Pancreas (tissue), 10 donors: ENCODE measurements around the gene INHBC. TPM values are rescaled to one million over a fixed set of nuclear protein-coding genes. Genes with fewer than 3 reads are reported as not detected.
A peak's percentile ranks its signal among the peaks of the same experiment; 100 is the strongest.

Experiments
- ATAC-seq, 4 donors: fragments of 200-7000 bp; cut with Tn5 transposase; one replicate each; pipeline versions ENCODE4 v1.8.0 to v1.9.1; 2020; ENCODE audit warnings: mild to moderate bottlenecking in 4 of 4, moderate library complexity in 4 of 4
- DNase-seq, 6 donors: peaks; one replicate each; pipeline ENCODE4 v3.0.0-alpha.2; 2020
- FAIRE-seq: peaks from 2 replicates; lab custom pipeline; 2012; peaks lifted over from hg19 to GRCh38; lab: Jason Lieb, UNC
- H3K27ac ChIP-seq, 4 donors: fragments of 200-600 bp; sonication (generic); 1 replicate in 3 of 4; 2 replicates in 1 of 4; pipeline versions ENCODE4 v1.5.0 to v1.8.0; 2020
- H3K27me3 ChIP-seq, 4 donors: fragments of 200-600 bp; one replicate each; pipeline ENCODE4 v1.8.0; 2021
- H3K36me3 ChIP-seq, 3 donors: fragments of 200-600 bp; sonication (generic) in 1 of 3; one replicate each; pipeline versions ENCODE4 v1.5.0 to v1.8.0; 2020 to 2021
- H3K4me1 ChIP-seq, 3 donors: fragments of 200-600 bp; one replicate each; pipeline ENCODE4 v1.8.0; 2021
- H3K4me3 ChIP-seq, 4 donors: fragments of 200-600 bp; sonication (generic) in 2 of 4; one replicate each; pipeline versions ENCODE4 v1.5.0 to v1.8.0; 2020 to 2021
- H3K9me3 ChIP-seq, 4 donors: fragments of 200-600 bp; one replicate each; pipeline ENCODE4 v1.8.0; 2021
- WGBS, 2 donors: extraction: QIAGEN DNeasy Blood & Tissue Kit; methylation state at CpG; one replicate each; pipeline ENCODE4 v1.1.7; 2013; 5-methylcytosine and 5-hydroxymethylcytosine counted together
- intact Hi-C, 3 donors: fragments of 100-400 bp; cut with DNase I; formaldehyde crosslinking; loops; one replicate each; pipeline versions ENCODE4 v1.11.1 to v1.14.2; 2022
- polyA plus RNA-seq, 2 donors: library from polyadenylated mRNA; stranded (reverse); fragments of 200-250 nt; gene quantifications; one replicate each; pipeline ENCODE4 v1.2.3, GENCODE V29; 2013
- total RNA-seq, 6 donors: library from RNA; stranded (reverse); fragmentation: NEBNext Ultra II Directional in 4 of 6; extraction: Animal tissue kit (Norgen Biotek cat#: 25700) in 4 of 6; gene quantifications; one replicate each; pipeline versions ENCODE4 v1.2.1 to v1.2.4, GENCODE V29; 2021 to 2023
- TF ChIP-seq, protein P1 (sequence below), 4 donors: fragments of 200-600 bp; sonication (generic) in 3 of 4; IDR thresholded peaks; one replicate each; pipeline versions ENCODE4 v1.5.0 to v1.8.0; 2021; ENCODE audit warnings: antibody characterized with exemption in 4 of 4
- donor health status: healthy with polysubstance abuse.
- donor health status: DM: no; HTN: no; CAD: no; lungs with moderate emphysema.
- donor health status: DM: no; HTN: no; CAD: no.
- donor health status: control.
- donor health status: control.
- donor health status: Bipolar disorder and iron deficiency.
- donor health status: DM: yes; HTN: yes; CAD: no.
- donor health status: DM: no; HTN: no; CAD: no.
- donor health status: DM: no; HTN: no; CAD: no.
- donor health status: DM: yes; HTN: yes; CAD: no.

The INHBC gene
- total and polyA plus RNA-seq, 8 donors: 0.09 TPM; not detected in 6

DNA sequence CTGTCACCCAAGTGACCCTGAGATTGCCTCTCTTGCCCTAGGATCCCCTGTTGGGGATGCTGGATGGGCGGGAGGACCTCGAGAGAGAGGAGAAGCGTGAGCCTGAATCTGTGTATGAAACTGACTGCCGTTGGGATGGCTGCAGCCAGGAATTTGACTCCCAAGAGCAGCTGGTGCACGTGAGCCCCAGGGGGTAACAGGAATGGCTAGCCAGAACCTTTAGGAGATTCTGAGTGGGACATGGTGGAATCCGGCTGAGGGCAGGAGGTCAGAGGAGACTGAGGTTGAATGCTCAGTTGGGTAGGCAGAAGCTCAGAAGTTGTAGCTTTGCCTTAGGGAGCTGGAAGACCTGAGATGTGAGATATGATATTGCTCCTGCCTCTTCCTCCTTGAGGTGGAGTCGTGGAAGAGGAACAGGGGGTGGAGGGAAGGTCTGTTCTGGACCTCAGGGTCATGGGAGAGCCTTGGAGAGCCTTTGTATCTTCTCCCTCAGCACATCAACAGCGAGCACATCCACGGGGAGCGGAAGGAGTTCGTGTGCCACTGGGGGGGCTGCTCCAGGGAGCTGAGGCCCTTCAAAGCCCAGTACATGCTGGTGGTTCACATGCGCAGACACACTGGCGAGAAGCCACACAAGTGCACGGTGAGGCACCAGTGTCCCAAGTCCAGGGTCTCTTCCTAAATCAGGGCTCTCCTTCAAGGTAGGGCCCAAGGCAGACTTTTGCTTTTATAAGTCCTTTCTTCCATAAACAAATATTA is 31.3 kb downstream of the INHBC start:
- H3K27me3 ChIP-seq: no peaks in the 10 kb centered on the region
- ATAC-seq: no peak
- no peaks in the 10 kb centered on the region for H3K36me3 ChIP-seq
- H3K9me3 ChIP-seq: no peaks in the 10 kb centered on the region
- TF ChIP-seq, protein P1, sequence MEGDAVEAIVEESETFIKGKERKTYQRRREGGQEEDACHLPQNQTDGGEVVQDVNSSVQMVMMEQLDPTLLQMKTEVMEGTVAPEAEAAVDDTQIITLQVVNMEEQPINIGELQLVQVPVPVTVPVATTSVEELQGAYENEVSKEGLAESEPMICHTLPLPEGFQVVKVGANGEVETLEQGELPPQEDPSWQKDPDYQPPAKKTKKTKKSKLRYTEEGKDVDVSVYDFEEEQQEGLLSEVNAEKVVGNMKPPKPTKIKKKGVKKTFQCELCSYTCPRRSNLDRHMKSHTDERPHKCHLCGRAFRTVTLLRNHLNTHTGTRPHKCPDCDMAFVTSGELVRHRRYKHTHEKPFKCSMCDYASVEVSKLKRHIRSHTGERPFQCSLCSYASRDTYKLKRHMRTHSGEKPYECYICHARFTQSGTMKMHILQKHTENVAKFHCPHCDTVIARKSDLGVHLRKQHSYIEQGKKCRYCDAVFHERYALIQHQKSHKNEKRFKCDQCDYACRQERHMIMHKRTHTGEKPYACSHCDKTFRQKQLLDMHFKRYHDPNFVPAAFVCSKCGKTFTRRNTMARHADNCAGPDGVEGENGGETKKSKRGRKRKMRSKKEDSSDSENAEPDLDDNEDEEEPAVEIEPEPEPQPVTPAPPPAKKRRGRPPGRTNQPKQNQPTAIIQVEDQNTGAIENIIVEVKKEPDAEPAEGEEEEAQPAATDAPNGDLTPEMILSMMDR (IDR thresholded peaks at IDR 0.05): no peak
- H3K27ac ChIP-seq: no peak overlapping the region
- DNase-seq: no peak
- no peak overlapping the region for H3K4me3 ChIP-seq
- H3K4me1 ChIP-seq: peaks cover 0 to 9% (median 5%) of the 10 kb centered on the region in 3 donors
- intact Hi-C loops: no loop called here
- 50 to 59% methylated on average over 14 of the region's 14 CpGs for WGBS, 2 donors
- FAIRE-seq: no peak

DNA sequence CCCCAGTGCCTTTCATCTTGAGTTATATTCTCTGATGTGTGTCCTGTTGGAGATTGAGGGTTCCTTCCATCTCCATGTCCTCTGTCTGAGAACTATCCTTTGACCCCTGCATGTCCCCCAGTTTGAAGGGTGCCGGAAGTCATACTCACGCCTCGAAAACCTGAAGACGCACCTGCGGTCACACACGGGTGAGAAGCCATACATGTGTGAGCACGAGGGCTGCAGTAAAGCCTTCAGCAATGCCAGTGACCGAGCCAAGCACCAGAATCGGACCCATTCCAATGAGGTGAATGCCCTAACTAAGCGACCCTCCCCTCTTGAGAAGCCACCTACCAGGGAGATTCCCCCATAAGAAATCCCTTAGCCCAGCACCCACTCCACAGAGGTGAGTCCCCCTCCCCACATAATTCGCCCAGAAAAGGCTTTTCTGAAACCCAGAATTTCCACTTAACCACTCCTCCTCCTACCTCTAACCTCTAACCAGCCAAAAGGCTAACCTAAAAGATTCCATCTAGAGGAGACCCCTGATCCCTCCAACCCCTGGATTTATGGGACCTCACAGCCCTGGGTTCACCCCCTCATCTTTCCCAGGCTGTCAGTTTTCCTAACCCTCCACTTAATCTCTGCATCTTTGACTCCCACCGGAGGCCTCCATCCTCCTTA is 32.8 kb downstream of the INHBC start:
- Histone ChIP-seq H3K27me3 (no peaks in the 10 kb centered on the region), H3K36me3 (no peaks in the 10 kb centered on the region), H3K4me3 (no peak overlapping the region), H3K9me3 (no peaks in the 10 kb centered on the region), H3K4me1 (no peaks in the 10 kb centered on the region), H3K27ac (no peak overlapping the region)
- DNase-seq (no peak), FAIRE-seq (no peak), ATAC-seq (no peak)
- intact Hi-C loops: no loop called here
- TF ChIP-seq, protein P1 (IDR thresholded peaks at IDR 0.05): no peak
- WGBS, 2 donors: 58 to 74% methylated on average over 12 of the region's 12 CpGs

DNA sequence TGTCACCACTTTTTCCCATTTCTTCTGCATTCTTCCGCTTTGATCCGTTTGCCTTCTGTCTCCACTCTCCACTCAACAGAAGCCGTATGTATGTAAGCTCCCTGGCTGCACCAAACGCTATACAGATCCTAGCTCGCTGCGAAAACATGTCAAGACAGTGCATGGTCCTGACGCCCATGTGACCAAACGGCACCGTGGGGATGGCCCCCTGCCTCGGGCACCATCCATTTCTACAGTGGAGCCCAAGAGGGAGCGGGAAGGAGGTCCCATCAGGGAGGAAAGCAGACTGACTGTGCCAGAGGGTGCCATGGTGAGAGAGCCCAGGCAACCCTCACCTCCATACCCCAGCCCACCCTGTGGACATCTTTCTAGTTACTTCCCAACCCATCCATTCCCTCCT is 33.3 kb downstream of the INHBC start:
- Histone ChIP-seq H3K27me3 (no peaks in the 10 kb centered on the region), H3K9me3 (no peaks in the 10 kb centered on the region), H3K27ac (no peak overlapping the region), H3K4me3 (no peak overlapping the region), H3K36me3 (no peaks in the 10 kb centered on the region), H3K4me1 (no peaks in the 10 kb centered on the region)
- intact Hi-C loops: no loop called here
- DNase-seq: no peak
- ATAC-seq: no peak
- FAIRE-seq: no peak
- WGBS, 2 donors: 55 to 68% methylated on average over 11 of the region's 11 CpGs
- TF ChIP-seq, protein P1 (IDR thresholded peaks at IDR 0.05): no peak

DNA sequence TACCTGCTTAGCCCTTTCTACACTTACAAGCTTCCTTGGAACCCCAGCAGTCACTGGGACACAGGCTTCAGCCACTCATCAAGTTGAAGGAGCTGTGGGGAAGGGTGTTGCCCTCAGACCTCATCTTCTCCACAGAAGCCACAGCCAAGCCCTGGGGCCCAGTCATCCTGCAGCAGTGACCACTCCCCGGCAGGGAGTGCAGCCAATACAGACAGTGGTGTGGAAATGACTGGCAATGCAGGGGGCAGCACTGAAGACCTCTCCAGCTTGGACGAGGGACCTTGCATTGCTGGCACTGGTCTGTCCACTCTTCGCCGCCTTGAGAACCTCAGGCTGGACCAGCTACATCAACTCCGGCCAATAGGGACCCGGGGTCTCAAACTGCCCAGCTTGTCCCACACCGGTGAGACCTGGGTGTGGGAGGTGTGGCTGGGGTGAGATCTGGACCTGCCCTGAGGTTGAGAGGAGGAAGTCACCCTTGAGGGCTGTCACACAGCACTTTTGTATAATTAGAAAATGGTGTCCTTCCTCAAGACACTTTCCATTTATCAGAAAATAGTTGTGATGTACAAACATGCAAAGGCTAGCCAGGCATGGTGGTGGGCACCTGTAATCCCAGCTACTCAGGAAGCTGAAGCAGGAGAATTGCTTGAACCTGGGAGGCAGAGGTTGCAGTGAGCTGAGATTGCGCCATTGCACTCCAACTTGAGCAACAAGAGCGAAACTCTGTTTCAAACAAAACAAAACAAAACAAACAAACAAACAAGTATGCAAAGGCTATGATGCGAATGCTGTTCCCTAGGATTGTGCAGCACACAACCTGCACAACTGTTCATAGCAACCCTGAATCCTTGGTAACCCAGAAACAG is 34.9 kb downstream of the INHBC start:
- intact Hi-C loops: no loop called here
- peak in 1 of 6 donors; percentile 26 for DNase-seq
- ATAC-seq: no peak
- H3K4me1 ChIP-seq: no peaks in the 10 kb centered on the region
- TF ChIP-seq, protein P1 (IDR thresholded peaks at IDR 0.05): no peak
- FAIRE-seq: no peak
- no peak overlapping the region for H3K4me3 ChIP-seq
- H3K27ac ChIP-seq: no peak overlapping the region
- no peaks in the 10 kb centered on the region for H3K9me3 ChIP-seq
- H3K27me3 ChIP-seq: no peaks in the 10 kb centered on the region
- WGBS, 2 donors: 74 to 81% methylated on average over 10 of the region's 10 CpGs
- no peaks in the 10 kb centered on the region for H3K36me3 ChIP-seq
